ENCODE results near the gene PRSS38.
A peak's percentile ranks its signal among the peaks of the same experiment; 100 is the strongest.
"Not testable (repeated sequence)": the region's sequence is repeated elsewhere in the genome, so short reads cannot be mapped to it uniquely, and the experiment has no call there.

PRSS38 gene

DNA sequence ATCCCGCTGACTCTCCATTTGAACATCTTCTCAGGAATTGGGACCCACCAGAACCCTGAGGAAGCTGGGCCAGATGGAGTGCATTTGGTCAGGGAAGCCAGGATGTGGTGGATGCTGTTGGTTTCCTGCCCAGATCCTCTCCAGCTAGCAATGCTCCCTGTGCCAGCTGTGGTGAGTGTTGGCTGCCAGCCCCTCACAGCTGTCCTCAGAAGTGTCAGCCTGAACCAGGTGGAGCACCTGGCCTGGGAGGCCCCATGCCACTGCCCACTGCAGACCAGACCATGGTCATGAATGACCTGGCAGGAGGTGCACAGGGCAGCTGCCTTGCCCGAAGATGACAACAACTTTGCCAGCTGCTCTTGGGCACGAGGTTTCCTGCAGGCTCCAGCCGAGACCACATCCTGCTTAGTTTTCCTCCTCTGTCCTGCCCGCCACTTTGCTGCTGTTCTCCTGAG, 54.4 kb downstream of the PRSS38 start:
- DNase-seq: no peak
- in situ Hi-C loops (cut with HindIII; ENCODE audit: low pct_ligation_motif_present, low pct_unique_long_range_greater_than_20kb, low sequenced_read_pairs): no loop called here

DNA sequence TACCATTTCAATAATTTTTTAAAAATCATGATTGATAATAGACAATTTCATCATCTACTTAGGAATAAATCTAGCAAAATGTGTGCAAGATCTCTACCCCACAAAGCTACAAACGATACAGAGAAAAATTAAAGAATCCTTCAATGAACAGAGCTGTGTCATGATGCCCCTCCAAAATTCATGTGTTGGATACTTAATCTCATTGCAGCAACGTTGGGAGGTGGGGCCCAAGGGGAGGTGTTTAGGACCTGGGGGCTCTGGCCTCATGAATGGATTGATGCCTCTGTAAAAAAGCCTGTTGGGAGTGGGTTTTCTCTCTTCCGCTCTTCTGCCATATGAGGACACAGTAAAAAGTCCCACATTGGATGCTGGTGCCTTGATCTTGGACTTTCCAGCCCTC, 54.9 kb downstream of the PRSS38 start:
- no peak for DNase-seq

DNA sequence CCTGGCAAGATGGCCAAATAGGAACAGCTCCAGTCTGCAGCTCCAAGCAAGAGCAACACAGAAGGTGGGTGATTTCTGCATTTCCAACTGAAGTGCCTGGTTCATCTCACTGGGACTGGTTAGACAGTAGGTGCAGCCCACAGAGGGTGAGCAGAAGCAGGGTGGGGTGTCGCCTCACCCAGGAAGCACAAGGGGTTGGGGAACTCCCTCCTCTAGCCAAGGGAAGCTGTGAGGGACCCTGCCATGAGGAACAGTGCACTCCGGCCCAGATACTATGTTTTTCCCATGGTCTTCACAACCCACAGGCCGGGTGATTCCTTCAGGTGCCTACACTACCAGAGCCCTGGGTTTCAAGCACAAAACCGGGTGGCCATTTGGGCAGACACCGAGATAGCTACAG, 56.4 kb downstream of the PRSS38 start:
- in situ Hi-C loops (cut with HindIII; ENCODE audit: low pct_ligation_motif_present, low pct_unique_long_range_greater_than_20kb, low sequenced_read_pairs): not testable (repeated sequence)

More for the DNA sequence above, 54.9 kb downstream of the PRSS38 start:
- in situ Hi-C loops (cut with HindIII; ENCODE audit: low pct_ligation_motif_present, low pct_unique_long_range_greater_than_20kb, low sequenced_read_pairs): no loop called here

DNA sequence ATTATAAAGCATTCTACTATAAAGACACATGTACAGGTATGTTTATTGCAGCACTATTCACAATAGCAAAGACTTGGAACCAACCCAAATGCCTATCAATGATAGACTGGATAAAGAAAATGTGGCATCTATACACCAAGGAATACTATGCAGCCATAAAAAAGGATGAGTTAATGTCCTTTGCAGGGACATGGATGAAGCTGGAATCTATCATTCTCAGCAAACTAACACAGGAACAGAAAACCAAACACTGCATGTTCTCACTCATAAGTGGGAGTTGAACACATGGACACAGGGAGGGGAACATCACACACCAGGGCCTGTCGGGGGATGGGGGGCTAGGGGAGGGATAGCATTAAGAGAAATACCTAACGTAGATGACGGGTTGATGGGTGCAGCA, 62.3 kb downstream of the PRSS38 start:
- in situ Hi-C loops (cut with HindIII; ENCODE audit: low pct_ligation_motif_present, low pct_unique_long_range_greater_than_20kb, low sequenced_read_pairs); DNase-seq: not testable (repeated sequence)

More for the DNA sequence above, 56.4 kb downstream of the PRSS38 start:
- DNase-seq: not testable (repeated sequence)

DNA sequence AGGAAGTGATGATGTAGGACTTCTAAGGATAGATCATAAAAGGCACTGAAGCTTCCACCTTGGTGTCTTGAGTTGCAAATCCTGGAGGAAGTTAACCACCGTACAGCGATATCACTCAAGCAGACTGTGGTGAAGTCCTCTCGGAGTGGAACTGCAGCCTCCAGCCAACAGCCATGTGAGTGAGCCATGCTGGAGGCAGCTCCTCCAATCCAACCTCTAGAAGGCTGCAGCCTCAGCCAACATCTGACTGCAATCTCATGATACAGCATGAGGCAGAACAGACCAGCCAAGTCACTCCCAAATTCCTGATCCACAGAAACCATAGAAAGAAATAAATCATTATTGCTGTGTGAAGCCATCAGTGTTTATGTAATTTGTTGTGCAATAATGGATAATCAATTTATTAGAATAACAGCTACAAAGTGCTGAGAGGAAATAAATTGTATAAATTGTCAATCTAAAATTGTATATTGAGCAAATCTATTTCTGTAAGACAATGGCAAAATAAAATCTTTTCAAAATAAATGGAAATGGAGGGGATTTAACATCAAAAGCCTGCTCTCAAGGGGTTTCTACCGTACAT, 65.0 kb downstream of the PRSS38 start:
- no peak for DNase-seq
- in situ Hi-C loops (cut with HindIII; ENCODE audit: low pct_ligation_motif_present, low pct_unique_long_range_greater_than_20kb, low sequenced_read_pairs): no loop called here

DNA sequence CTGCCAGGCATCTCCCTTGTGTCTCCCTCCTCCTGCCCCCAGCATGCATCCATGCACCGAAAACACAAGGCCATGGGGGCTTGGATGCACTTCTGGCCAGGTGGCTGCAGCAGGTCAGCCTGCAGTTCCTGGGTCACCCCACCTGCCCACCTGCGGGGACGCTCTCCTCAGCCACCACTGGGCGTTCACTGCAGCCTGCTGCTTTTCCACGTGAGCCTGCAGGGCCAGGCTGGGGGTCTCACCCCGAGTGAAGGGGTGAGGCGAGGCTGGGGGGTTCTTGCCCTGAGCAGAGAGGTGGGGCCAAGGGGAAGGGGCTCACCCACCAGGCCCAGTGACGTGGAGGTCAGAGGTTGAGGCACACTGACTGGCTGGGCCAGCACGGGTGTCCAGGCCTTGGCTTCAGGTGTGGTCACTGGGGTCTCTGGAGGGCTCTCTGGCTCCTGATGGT, 67.6 kb downstream of the PRSS38 start:
- no peak for DNase-seq
- in situ Hi-C loops (cut with HindIII; ENCODE audit: low pct_ligation_motif_present, low pct_unique_long_range_greater_than_20kb, low sequenced_read_pairs): no loop called here

DNA sequence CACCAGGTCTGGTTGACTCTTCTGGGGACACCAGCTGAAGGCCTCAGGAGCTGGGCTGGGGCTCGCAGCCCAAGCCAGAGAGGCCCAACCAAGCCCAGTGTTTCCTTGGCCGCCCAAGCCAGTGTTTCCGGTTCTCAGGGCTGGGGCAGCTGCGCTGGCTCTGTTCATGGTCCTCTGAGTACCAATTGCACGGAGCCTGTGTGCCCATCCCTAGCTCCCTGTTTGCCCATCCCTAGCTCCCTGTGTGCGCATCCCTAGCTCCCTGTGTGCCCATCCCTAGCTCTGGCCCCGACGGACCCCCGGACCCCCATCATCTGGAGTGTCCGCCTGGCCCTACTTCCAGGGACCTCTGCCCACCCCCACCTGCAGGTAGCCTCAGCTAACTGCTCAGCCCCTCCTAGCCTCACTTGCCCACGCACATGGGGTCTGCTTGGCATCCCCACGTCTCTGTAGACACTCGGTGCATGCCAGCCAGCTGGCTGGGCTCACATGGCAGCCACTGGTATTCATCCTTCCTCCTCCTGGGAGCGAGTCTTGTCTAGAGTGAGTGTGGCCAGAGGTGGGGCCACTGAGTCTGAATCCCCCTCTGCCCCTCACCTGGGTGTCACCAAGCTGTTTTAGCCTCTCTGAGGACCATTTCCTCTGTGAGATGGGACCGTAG, 68.3 kb downstream of the PRSS38 start:
- in situ Hi-C loops (cut with HindIII; ENCODE audit: low pct_ligation_motif_present, low pct_unique_long_range_greater_than_20kb, low sequenced_read_pairs): no loop called here
- no peak for DNase-seq

DNA sequence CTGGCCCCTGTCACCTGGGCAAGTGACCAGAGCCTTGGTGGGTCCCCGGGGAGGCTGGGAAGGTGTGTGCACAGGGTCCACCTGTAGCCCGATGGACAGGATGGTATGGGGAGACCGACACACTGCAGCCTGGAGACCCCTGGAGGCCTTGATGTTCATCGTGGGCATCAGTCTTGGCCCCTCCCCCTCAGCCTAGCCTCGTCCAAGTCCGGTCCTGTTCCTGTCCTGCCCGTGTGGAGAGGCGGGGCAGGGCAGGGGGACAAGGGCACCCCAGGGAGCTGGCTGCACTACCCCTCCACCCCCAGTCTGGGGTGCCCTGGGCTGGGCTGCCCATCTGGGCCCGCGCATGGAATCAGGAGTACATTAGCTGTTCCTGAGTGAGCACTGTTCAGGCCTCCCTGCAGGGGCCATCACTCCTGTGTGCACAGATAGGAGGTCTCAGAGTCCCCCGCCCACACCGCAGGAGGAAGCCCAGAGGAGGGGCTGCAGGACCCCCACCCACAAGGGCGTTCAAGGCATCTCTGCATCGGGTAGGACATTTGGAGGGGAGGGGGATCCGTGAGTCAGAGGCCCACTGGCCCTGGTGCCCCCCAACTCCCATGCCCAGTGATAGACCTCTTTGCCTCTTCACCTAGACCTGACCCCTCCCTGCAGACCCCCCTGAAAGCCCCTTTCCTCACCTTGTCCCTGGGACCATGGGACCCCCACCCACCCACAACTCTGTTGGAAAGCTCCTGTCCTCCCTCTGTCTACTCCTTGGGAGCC, 69.1 kb downstream of the PRSS38 start:
- in situ Hi-C loops (cut with HindIII; ENCODE audit: low pct_ligation_motif_present, low pct_unique_long_range_greater_than_20kb, low sequenced_read_pairs): no loop called here
- no peak for DNase-seq

DNA sequence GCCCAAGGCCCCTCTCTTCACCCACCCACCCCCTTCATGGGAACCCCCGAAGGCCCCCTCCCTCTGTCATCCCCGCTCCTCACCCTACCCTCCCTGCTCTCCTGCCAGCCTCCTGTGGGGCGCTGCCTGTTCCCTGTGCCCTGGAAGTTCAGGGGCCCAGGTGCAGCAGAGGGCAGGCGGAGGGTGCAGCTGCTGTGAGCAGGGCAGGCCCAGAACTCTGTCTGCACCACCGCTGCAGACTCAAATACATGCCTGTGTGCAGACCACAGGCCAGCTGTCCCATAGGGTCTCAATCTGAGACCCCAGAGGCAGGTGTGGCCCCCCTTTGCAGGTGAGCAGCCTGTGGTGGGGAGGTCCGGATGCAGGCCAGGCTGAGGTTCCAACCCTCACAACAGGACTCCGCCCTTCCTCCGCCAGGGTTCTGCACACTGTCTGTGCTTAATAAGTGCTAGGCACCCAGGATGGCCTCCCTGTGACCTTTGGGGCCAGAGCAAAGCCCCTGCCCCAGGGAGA, 69.7 kb downstream of the PRSS38 start:
- in situ Hi-C loops (cut with HindIII; ENCODE audit: low pct_ligation_motif_present, low pct_unique_long_range_greater_than_20kb, low sequenced_read_pairs): no loop called here
- DNase-seq: no peak

DNA sequence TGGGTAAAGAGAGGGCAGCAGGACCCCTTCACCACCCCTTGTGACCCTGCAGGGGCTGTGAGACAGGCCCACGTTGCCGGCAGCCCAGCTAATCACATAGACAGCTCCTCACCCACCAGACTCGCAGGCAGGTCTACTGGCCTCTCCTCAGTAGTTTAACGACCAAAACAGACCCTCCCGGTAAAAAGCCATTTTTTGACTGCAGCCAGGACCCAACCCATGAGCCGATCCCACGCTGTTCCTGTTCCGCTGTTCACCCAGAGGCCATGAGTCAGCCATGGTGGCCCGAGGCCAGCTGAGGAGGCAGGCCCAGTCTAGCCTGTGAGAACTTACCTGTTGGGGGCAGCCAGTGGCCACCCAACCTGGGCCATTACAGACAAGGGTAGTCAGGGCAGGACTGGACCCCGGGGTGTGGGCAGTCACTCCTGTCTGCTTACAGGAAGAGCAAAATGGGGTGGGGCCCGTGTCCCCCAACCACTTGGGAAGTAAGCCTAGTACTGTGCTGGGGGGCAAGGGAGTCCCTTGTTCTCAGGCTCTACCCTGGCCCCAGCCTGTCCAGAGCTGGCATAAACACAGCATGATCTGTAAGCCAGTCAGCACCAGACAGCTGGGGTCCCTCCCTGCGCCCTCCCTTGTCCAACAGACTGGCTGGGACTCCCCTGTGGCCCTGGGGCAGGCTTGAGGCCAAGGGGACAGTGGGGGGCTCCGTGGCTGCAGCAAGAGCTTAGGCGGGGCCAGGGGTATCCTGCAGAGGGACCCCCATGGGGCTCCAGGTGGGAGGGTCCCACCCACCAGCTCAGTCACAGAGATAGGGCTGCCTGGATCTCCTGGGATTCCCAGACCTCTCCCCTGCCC, 70.4 kb downstream of the PRSS38 start:
- in situ Hi-C loops (cut with HindIII; ENCODE audit: low pct_ligation_motif_present, low pct_unique_long_range_greater_than_20kb, low sequenced_read_pairs): no loop called here
- peak; percentile 34 for DNase-seq

DNA sequence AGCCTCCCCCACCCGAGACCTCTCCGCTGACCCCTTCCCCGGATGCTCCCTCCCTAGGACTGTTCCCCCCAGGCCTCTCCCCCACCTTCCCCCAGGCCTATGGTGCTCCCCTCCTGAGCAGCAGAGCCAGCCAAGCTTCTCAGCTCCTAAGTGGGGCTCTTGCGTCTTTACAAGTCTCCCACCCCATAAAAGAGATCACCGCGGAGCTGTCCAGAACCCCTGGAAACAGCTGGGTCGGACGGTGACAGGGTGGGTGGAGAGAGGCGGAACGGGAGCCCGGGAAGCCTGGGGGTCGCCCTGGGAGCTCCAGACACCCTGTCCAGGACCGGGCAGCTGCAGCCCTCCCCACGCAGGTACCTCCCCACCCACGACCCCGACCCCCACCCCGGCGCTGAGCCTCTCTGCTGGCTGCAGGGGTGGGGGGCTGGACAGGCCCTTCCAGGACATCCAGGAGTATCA, 71.1 kb downstream of the PRSS38 start:
- no peak for DNase-seq
- in situ Hi-C loops (cut with HindIII; ENCODE audit: low pct_ligation_motif_present, low pct_unique_long_range_greater_than_20kb, low sequenced_read_pairs): no loop called here

DNA sequence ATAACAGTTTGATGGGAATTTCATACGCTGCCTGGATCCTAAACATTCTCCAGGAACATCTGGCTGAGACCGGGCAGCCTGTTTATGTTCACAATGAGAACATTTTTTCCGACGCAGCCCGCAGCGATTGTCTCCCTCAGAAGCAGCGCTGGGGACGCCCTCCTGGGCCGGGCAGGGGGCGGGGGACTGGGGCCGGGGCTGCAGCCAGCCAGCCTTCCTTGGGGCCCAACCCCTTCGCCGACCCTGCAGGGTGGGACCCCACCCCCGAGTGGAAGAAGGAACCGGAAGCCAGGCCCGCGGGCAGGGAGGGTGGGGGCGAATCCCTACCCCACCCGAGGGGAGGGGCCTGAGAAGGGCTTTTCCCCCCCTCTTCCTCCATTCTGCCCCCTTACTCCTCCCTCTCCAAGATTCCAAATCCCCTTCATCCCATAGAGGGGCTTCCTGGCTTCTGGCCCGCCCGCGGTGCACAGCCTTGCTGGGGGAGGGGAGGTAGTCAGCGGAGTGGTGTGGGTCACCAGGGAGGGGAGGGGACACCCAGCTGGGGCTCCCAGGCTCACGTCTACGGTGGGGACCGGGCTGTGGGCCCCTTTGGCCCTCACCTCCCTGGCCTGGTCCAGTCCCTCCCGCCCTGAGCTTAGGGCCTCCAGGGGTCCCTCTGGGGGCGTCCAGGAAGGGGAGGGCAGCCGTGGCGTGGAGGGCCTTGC, 71.7 kb downstream of the PRSS38 start:
- no peak for DNase-seq
- in situ Hi-C loops (cut with HindIII; ENCODE audit: low pct_ligation_motif_present, low pct_unique_long_range_greater_than_20kb, low sequenced_read_pairs): no loop called here

DNA sequence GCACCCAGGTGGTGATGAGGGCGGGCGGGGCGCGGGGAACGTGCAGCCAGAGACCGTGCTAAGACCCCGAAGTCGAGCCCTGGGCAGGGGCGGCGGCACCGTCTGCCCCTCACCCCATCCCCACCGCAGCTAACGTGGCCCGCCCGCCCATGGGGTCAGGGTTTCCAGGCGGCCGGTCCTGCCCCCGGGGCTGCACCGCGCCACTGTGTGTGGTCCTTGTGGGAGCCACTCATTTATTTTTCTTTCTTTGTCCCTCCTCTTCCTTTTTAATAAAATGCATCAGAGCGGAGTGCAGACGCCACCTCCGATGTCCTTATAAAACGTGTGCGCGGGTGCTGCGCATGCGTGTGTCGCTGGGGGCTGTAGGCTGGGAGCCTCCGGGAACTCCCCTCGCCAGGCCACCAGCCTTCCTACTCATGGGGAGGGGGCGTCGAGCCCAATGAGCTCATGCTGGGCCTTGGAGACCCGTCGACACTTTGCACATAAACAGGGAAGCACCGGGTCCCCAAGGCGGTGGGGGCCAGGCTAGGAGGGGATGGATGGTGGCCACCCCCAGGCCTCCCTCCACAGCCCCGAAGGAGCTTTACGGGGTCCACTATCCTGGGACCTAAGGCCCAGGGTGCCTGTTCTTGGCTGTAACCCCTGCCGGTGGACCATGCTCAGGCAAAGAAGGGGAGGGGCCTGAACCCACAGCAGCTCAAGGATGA, 72.4 kb downstream of the PRSS38 start:
- no peak for DNase-seq
- in situ Hi-C loops (cut with HindIII; ENCODE audit: low pct_ligation_motif_present, low pct_unique_long_range_greater_than_20kb, low sequenced_read_pairs): no loop called here

DNA sequence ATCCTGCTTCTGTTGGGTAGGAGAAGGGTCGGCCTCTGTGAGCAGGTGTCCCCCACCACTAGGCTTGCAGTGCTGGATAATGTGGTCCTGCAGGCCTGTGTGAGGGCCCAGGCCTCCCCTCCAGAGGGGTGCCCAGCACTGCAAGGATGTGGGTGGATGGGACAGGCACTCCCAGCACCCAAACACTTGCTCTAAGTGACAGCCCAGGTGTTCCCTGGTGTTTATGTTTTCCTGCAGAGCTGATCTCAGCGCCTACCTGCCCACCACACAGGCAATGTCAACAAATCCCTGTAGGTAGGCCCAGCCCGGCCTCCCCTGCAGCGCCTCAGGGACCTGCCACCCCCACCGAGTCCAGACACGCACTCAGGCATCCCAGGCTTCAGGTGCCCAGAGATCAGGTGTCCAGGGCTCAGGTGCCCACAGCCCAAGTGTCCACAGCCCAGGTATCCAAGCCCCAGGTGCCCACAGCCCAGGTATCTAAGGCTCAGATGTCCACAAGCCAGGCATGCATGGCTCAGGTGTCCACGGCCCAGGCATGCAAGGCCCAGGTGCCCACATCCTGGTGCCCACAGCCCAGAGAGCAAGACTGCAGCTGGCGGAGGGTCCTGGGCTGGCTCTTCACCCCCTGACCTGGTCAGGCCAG, 73.0 kb downstream of the PRSS38 start:
- no peak for DNase-seq
- in situ Hi-C loops (cut with HindIII; ENCODE audit: low pct_ligation_motif_present, low pct_unique_long_range_greater_than_20kb, low sequenced_read_pairs): no loop called here

DNA sequence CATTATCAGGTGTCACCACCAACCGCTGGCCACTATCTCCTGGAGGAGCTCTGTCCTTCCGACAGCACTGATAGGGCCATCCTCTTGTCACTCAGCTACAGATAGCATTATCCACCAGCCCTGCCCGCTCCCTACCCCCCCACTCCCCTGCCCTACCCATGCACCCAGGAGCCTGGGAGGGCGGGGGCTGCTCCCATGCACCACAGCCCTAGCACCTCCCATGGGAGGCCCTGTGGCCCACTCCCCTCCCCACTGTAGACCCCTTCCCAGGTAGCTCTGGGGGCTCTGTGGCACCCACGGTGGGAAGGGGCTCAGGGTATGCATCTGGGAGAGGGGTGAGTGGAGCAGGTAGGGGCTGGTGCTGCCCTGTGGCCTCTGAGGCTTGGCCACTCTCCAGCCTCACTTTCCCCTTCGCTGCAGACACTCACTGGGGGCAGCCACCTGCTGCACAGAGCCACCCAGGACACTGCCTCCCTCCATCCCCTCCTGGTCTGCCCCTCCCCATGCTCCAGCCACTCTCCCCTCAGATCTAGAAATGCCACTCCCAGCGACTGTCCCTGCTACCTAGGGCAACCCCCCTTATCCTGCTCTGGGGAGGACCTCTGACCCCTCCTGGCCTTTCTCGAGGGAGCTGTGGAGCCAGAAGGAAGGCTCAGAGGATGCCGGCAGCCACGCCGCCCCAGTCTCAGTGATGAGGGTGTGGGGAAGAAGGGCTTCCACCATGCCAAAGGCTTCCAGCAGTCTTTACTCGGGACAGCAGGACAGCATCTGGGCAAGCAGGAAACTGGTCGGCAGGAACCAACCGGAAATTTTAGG, 73.8 kb downstream of the PRSS38 start:
- in situ Hi-C loops (cut with HindIII; ENCODE audit: low pct_ligation_motif_present, low pct_unique_long_range_greater_than_20kb, low sequenced_read_pairs): no loop called here
- no peak for DNase-seq

DNA sequence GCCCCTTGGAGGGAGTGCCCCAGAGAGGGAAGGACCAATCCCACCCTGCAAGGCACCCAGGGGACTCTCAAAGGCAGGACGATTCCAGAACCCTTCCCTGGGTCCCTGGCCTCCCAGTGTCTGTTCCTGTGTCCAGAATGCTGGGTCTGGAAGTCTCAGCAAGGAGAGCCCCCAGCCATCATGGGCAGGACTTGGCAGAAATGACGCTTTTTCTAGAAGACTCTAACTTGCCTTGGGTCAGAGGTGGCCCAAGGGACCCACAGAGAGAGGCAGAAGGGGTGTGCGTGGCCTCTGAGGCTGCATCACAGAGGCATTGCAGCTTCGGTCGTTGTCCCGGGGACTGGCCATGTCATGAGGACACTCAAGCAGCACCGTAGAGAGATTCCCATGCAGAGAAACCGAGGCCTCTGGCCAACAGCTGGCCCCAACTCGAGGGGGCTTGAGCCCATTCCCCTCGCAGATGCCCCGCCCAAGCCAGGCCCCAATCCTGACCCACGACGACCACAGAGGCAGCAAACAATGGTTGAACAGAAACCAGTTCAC, 74.5 kb downstream of the PRSS38 start:
- no peak for DNase-seq

More for the DNA sequence above, 74.5 kb downstream of the PRSS38 start:
- in situ Hi-C loops (cut with HindIII; ENCODE audit: low pct_ligation_motif_present, low pct_unique_long_range_greater_than_20kb, low sequenced_read_pairs): no loop called here
